NCI-H1930 (cell line): Measurements from ENCODE around the gene IGIP.

Experiments
- DNase-seq, 2 experiments: peaks; one replicate each; lab custom pipeline; 2025; lab: John Stamatoyannopoulos, UW

IGIP gene

DNA sequence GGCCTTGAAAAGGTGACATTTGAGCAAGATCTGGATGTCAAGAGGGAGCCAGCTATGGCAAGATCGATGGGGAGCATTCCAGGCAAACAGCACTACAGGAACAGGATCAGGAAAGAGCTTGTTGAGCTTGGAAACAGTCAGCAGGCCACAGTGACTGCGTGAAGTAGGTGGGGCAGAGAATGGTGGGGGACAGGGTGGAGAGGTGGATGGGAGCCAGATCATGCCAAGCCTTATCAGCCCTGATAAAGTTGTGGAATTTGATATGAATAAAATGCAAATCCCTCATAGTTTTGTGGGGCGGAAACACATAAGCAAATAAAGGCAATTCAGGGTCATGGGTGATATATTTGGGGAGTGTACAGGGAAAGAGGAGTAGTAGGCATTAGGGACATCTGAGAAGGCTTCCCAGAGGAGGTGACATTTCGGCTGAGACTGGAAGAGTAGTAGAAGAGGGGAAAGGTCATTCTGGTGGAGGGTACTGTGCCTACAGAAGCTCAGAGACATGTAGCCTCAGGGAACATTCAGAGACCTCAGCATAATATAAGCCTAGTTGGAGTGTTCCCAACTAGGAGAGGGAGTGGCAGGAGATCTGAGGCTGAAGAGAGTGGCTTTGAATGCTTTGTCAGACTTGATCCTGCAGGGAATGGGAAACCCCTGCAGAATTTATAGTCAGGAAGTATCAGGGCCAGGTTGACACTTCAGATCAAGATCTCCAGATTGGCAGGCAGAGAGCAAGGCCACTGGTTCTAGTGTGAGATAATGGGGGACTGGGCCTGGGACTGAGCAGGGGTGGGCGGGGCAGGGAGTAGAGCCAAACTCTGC, 39.6 kb downstream of the IGIP start:
- DNase-seq, result no peak

DNA sequence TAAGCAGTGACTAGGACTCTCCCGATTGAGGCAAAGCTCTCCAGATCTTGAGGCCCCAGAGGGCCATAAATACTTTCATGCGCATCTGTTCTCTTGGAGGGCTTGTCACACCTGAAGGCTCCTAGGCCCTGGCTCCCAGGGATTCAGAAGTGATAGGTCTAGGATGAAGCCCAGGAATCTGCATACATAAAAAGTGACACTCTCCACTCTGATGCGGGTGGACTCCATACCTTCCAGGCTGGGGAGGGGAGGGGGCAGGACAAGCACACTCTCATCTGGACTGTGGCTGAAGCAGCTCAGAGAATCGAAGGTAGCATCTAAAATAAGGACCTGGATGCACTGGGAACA, 40.2 kb downstream of the IGIP start:
- no peak for DNase-seq

DNA sequence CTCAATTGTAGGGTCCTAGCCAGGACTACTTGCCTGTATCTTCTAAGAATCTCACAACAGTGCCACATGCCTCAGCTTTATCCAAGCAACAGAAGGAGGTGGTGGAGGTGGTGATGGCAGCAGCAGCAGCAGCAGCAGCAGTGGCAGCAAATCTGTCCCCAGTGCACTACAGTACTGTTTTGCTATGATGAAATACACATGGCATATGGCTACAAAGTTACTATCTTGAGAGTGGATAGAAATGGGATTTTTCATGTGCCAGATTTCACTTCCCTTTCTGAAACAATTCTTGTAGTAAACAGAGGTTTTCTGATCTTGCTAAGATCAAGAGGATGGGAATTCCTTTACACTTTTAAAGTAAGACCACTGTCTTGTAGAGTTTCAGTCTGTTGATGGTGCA, 41.2 kb downstream of the IGIP start:
- no peak for DNase-seq

GRCh38 chr5:140168371-140168770, 42.6 kb downstream of the IGIP start:
- DNase-seq, result no peak

DNA sequence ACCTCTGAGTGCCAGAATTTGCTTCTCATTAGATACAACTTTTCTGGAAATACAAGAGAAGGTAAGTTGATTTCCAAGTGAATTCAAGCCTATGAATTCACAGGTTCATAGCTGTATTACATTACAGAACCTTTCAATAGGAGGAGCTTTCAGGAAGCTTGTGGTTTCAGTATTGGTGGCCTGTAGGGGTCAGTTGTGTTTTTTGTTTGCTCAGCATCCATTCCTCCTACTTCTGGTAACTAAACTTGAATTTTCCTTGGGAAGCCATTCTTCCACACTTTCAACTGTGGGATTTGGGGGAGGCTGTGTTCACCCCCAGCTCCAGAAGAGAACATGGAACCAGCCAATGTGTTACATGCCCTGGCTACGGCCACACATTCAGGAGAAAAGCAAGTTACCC, 43.7 kb downstream of the IGIP start:
- DNase-seq, result no peak

DNA sequence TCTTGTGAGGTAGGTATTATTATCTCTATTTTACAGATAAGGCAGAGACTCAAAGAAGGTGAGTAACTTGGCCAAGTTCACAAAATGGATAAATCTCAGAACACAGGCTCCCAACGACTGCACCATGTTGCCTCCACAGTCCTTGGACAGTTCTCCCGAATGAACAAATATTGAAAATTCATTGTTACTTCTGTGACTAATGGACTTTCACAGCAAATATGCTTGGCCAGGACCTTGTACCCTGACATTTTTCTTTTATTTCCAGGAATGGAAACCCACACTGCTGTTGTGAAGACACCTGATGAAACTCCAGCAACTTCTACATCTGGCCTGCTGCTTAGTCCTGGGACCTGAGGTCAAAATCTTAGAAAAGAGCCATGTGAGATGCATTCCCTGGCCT, 46.7 kb downstream of the IGIP start:
- DNase-seq, result no peak

GRCh38 chr5:140174014-140174413, 48.3 kb downstream of the IGIP start:
- no peak for DNase-seq

- peak; percentile 87 to 93 for DNase-seq
These were observed 49.0 kb downstream of the IGIP start, which contains the start of gene CYSTM1 for GRCh38 chr5:140174465-140175366. CYSTM1 (plus strand) TSS chr5:140175188; CDS start chr5:140194466, 19,278 bp downstream.

GRCh38 chr5:140175367-140176030, 49.8 kb downstream of the IGIP start:
- no peak for DNase-seq

- DNase-seq, result no peak
These were observed 50.3 kb downstream of the IGIP start for GRCh38 chr5:140176031-140176387.

GRCh38 chr5:140178086-140178410, 52.3 kb downstream of the IGIP start:
- no peak for DNase-seq

- DNase-seq, result no peak
These were observed 52.9 kb downstream of the IGIP start for GRCh38 chr5:140178482-140179116.
